Measurements from ENCODE around the gene SORCS2.

Gene SORCS2

DNA sequence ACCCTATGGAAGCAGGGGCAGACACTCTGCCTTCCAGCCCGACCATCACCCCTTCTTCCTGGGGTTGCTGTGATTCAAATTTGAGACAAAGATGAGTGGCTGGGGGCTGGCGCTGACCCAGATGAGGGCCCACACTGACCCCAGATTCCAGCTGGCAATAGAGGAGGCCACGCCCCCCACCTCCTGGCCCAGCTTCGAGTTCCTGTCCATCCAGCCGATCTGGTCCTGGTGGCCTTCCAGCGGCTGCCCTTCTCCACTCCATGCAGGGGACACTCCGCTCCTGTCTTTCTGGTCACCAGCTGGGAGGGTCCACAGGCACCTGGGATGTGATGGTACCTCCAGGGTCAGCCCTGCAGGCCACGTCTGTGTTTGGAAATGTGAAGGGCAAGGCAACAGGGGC lies 340.9 kb downstream of the SORCS2 start:
- TF ChIP-seq, protein P1, sequence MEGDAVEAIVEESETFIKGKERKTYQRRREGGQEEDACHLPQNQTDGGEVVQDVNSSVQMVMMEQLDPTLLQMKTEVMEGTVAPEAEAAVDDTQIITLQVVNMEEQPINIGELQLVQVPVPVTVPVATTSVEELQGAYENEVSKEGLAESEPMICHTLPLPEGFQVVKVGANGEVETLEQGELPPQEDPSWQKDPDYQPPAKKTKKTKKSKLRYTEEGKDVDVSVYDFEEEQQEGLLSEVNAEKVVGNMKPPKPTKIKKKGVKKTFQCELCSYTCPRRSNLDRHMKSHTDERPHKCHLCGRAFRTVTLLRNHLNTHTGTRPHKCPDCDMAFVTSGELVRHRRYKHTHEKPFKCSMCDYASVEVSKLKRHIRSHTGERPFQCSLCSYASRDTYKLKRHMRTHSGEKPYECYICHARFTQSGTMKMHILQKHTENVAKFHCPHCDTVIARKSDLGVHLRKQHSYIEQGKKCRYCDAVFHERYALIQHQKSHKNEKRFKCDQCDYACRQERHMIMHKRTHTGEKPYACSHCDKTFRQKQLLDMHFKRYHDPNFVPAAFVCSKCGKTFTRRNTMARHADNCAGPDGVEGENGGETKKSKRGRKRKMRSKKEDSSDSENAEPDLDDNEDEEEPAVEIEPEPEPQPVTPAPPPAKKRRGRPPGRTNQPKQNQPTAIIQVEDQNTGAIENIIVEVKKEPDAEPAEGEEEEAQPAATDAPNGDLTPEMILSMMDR (IDR thresholded peaks at IDR 0.05; ENCODE audit: low read depth, low read length), result no peak
- Histone ChIP-seq H3K4me1 (no peaks in the 10 kb centered on the region), H3K4me3 (ENCODE audit: low read depth, low read length) (no peak overlapping the region), H3K9me3 (no peaks in the 10 kb centered on the region), H3K27me3 (no peaks in the 10 kb centered on the region), H3K36me3 (no peaks in the 10 kb centered on the region)
- no peak for DNase-seq

DNA sequence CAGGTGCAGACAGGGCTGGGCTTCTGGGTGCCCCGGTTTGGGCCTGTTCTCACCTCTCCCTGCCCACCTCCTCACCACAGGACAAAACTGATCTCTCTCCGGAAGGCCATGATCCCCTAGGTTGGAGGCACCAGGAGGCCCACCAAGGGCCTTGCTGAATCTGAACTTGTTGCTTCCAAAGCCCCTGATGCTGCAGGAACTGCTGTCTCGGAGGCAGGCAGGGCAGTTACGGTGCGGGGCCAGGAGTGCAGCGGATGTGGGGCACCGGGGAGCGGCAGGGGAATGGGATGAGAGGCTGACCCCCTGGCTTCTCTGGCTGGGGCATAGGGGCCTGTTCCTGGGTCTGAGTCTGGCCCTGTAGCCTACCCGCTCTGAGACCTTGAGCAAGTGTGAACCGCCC lies 342.8 kb downstream of the SORCS2 start:
- H3K27me3 ChIP-seq, result no peaks in the 10 kb centered on the region
- H3K36me3 ChIP-seq, result no peaks in the 10 kb centered on the region
- H3K9me3 ChIP-seq, result no peaks in the 10 kb centered on the region
- no peak for DNase-seq
- TF ChIP-seq, protein P1 (IDR thresholded peaks at IDR 0.05; ENCODE audit: low read depth, low read length), result no peak
- H3K4me3 ChIP-seq (ENCODE audit: low read depth, low read length), result no peak overlapping the region
- H3K4me1 ChIP-seq, result peaks cover 5% of the 10 kb centered on the region

DNA sequence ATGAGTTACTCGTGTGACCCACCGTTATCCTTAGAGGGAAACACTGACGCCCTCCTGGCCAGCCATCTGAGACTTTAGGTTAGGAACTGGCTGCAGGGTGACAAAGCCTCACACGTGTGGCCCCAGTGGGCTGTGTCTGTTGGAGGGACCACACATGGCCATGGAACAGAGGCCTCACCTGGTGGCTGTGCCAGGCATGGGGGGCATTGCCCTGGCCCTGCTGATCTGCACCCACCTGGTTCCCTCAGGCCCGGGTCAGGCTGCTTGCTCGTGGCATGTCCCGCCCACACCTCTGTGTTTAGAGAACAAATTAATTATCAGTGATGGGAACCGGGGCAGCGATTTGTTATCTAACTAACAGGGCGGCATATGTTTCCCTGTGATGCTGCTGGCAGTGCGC lies 343.3 kb downstream of the SORCS2 start:
- Histone ChIP-seq H3K27me3 (no peaks in the 10 kb centered on the region), H3K4me1 (peaks cover 10% of the 10 kb centered on the region), H3K4me3 (ENCODE audit: low read depth, low read length) (no peak overlapping the region), H3K36me3 (no peaks in the 10 kb centered on the region), H3K9me3 (no peaks in the 10 kb centered on the region)
- TF ChIP-seq, protein P1 (IDR thresholded peaks at IDR 0.05; ENCODE audit: low read depth, low read length), result no peak
- DNase-seq, result no peak

DNA sequence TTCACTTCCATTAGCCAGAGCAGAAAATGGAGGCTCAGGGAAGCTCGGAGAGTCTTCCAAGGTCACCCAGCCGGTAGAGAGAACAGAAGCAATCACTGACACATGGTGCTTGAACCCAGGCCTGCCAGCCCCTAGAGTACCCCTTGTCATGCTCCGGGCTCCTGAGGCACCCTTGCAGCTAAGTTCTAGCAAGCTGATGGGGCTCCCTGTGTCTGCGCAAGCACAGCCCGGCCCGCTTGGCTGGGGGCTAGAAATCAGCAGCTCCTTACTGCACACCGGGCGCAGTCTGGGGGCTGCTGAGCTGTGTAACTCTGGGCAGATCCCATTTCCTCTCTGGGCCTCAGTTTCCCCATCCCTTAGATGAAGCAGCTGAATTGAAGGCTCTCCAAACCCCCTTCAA lies 344.5 kb downstream of the SORCS2 start:
- H3K27me3 ChIP-seq, result no peaks in the 10 kb centered on the region
- DNase-seq, result no peak
- H3K36me3 ChIP-seq, result no peaks in the 10 kb centered on the region

DNA sequence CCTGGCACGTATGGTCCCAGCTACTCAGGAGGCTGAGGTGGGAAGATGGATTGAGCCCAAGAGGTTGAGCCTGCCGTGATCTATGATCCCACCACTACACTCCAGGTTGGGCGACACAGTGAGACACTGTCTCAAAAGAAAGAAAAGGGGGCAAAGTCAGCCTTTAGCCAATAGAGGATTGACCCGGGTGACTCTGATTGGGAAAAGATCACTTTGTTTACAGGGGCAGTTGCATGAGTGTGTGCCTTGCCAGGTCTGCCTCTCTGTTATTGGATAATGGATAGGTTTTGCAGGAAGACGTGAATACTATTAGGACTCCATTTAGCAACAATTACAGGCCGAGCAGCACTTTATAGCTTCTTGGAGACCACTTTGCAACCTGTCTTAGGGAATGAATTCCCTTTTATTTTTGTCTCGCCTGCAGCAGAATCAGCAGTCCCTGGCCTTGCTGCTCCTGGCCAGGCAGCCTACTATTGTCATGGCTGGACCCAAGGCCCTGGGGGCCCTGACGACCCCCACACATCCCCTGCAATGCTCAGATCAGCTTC lies 345.6 kb downstream of the SORCS2 start:
- TF ChIP-seq, protein P1 (IDR thresholded peaks at IDR 0.05; ENCODE audit: low read depth, low read length), result no peak
- Histone ChIP-seq H3K4me1 (peaks cover 11% of the 10 kb centered on the region), H3K4me3 (ENCODE audit: low read depth, low read length) (no peak overlapping the region), H3K36me3 (no peaks in the 10 kb centered on the region), H3K27me3 (no peaks in the 10 kb centered on the region), H3K9me3 (no peaks in the 10 kb centered on the region)
- DNase-seq, result no peak

More for the DNA sequence above, 344.5 kb downstream of the SORCS2 start:
- TF ChIP-seq, protein P1 (IDR thresholded peaks at IDR 0.05; ENCODE audit: low read depth, low read length), result no peak
- H3K4me3 ChIP-seq (ENCODE audit: low read depth, low read length), result no peak overlapping the region
- H3K4me1 ChIP-seq, result peaks cover 11% of the 10 kb centered on the region
- no peaks in the 10 kb centered on the region for H3K9me3 ChIP-seq

DNA sequence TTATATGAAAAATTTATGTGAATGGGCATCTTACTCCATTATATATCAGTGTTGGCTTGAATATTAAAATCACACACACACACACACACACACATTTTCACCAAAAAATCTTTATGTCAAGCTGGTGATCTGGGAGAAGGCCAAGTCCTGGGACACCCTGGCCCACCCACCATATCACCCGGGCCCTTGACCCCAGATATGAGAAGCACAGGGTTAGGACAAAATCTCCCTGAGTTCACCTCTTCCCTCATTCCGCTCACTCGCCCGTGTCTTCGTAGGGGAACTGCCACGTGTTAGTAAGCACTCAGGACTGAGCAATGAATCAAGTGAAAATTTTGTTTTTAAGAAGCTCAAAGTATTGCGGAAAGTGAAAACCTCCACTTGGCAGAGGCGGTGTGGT lies 346.2 kb downstream of the SORCS2 start:
- Histone ChIP-seq H3K27me3 (no peaks in the 10 kb centered on the region), H3K4me3 (ENCODE audit: low read depth, low read length) (no peak overlapping the region), H3K4me1 (peaks cover 11% of the 10 kb centered on the region), H3K36me3 (no peaks in the 10 kb centered on the region), H3K9me3 (no peaks in the 10 kb centered on the region)
- TF ChIP-seq, protein P1 (IDR thresholded peaks at IDR 0.05; ENCODE audit: low read depth, low read length), result no peak
- DNase-seq, result no peak

All from BE2C (cell line).